ENCODE measurements around the gene LRRC8B.

Gene LRRC8B

DNA sequence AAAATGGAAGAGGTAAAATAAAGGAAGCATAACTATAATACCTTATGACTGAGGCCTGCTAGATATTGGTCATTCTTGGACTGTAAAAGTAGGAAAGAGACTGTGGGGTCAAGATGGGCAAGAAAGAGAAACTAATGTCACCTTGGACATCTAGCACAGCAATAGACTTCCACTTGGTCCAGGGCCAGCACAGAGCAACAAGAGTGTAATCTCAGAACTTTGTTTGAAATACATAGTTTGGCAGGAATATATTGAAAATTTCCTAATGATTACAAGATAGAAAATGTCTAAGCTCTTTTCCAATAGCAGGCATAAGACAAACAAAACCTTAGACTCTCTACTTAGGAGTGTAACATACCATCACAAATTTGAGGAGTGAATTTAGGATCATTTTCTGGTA, 112.9 kb downstream of the LRRC8B start:
- DNase-seq, result no peak

DNA sequence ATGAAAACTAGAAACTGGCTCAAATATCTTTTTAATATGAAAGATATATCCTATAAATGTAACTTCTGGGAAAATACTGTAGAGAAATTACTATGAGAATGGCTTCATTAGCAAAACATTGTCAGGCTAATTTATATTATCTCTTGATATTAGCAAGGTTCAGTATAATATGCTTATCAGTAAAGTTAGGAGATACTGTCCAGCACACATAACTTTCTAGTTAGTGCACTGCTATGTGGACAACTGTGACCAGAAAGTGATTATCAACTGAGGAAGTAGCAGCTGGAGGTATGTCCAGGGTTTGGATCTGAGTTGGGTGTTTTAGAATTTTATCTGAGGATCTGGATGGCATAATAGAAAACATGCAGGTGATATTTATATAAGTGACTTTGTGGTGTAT, 115.8 kb downstream of the LRRC8B start:
- no peak for DNase-seq

DNA sequence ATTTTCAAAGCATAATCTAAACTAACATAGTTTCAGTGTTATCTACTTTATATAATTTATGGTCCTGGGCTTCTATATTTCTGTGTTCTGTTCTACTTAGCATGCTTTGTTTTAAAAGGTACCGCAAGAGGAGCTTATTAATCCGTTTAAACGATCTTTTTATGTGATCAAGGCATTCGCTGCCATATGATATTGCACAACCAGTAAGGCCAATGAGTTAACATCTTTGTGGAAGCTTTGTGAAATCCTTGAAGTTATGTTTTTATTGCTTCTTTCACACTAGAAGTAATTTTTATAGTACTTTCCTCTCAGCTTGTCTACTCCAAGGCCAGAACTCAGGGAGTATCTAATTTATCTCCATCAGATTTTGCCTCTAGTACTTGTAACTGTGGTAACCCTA, 117.2 kb downstream of the LRRC8B start:
- DNase-seq, result no peak

- no peak for DNase-seq
Measured at GRCh38 chr1:89643577-89643976, 118.9 kb downstream of the LRRC8B start.

GRCh38 chr1:89644119-89644814, 119.6 kb downstream of the LRRC8B start:
- DNase-seq, result no peak

GRCh38 chr1:89646259-89646658, 121.6 kb downstream of the LRRC8B start:
- no peak for DNase-seq
